IPS-11a (cell line): ENCODE data around the gene GOLGA5.
"Not testable (repeated sequence)": the region's sequence is repeated elsewhere in the genome, so short reads cannot be mapped to it uniquely, and the experiment has no call there.

ENCODE experiments used
- H3K4me3 ChIP-seq: one replicate; pipeline ENCODE4 v1.5.1; 2013; ENCODE audit warnings: low read depth, low read length, control low read depth

The GOLGA5 gene

GRCh38 chr14:92778868-92779565 is 15.1 kb upstream of the GOLGA5 start:
- H3K4me3 ChIP-seq, result not testable (repeated sequence)

GRCh38 chr14:92780444-92781232 is 13.5 kb upstream of the GOLGA5 start:
- H3K4me3 ChIP-seq, result no peak overlapping the region

- H3K4me3 ChIP-seq, result no peak overlapping the region
These were observed 12.8 kb upstream of the GOLGA5 start for GRCh38 chr14:92781350-92781749.

GRCh38 chr14:92783813-92784431 is 10.2 kb upstream of the GOLGA5 start:
- H3K4me3 ChIP-seq, result no peak overlapping the region

- H3K4me3 ChIP-seq, result no peak overlapping the region
These were observed 8.3 kb upstream of the GOLGA5 start for GRCh38 chr14:92785667-92786426.

GRCh38 chr14:92786427-92786756 is 7.7 kb upstream of the GOLGA5 start:
- H3K4me3 ChIP-seq, result no peak overlapping the region

- H3K4me3 ChIP-seq, result no peak overlapping the region
These were observed 6.6 kb upstream of the GOLGA5 start for GRCh38 chr14:92787554-92787953.

- no peak overlapping the region for H3K4me3 ChIP-seq
These were observed 4.5 kb upstream of the GOLGA5 start for GRCh38 chr14:92789457-92790089.

- H3K4me3 ChIP-seq, result no peak overlapping the region
These were observed 1.2 kb upstream of the GOLGA5 start for GRCh38 chr14:92792885-92793284.

- H3K4me3 ChIP-seq, result peak overlapping the region; percentile 96
These were observed 439 bp downstream of the GOLGA5 start for GRCh38 chr14:92794547-92794941.

GRCh38 chr14:92794961-92795360 is 856 bp downstream of the GOLGA5 start:
- peak overlapping the region; percentile 96 for H3K4me3 ChIP-seq

- H3K4me3 ChIP-seq, result no peak overlapping the region
These were observed 4.0 kb downstream of the GOLGA5 start for GRCh38 chr14:92797935-92798653.

GRCh38 chr14:92798811-92799210 is 4.7 kb downstream of the GOLGA5 start:
- no peak overlapping the region for H3K4me3 ChIP-seq

GRCh38 chr14:92800012-92800411 is 5.9 kb downstream of the GOLGA5 start:
- no peak overlapping the region for H3K4me3 ChIP-seq

- no peak overlapping the region for H3K4me3 ChIP-seq
These were observed 6.4 kb downstream of the GOLGA5 start for GRCh38 chr14:92800525-92800924.

GRCh38 chr14:92801917-92802316 is 7.8 kb downstream of the GOLGA5 start:
- no peak overlapping the region for H3K4me3 ChIP-seq

GRCh38 chr14:92802678-92803077 is 8.6 kb downstream of the GOLGA5 start:
- no peak overlapping the region for H3K4me3 ChIP-seq

- H3K4me3 ChIP-seq, result no peak overlapping the region
These were observed 19.1 kb downstream of the GOLGA5 start for GRCh38 chr14:92813201-92813600.

- no peak overlapping the region for H3K4me3 ChIP-seq
These were observed 25.0 kb downstream of the GOLGA5 start for GRCh38 chr14:92819011-92819597.
